ENCODE data around the gene MAP2. TPM values are rescaled to one million over a fixed set of nuclear protein-coding genes. Genes with fewer than 3 reads are reported as not detected.

Gene MAP2
- total and polyA plus RNA-seq, 2 donors (not counting 1 experiment from before 2014, with no cell fraction given), result 51.0 to 60.1 TPM

DNA sequence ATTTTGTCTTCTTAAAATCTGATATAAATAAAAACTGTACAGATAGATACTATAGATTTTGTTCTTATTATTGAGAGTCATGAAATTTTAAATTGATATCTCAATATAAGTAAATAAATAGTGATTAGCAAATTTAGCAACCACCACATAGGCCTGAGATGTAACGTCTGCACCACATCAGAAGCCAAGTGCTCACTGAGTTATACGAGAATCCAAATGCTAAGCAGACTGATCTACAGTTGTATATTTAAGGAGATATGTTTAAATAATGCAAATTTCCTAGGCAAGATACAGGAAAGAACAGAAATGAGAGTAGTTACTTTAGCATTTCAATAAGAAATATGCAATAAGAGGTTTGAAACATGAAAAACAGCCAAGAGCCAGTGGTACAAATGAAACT, 262.6 kb downstream of the MAP2 start:
- H3K4me2 ChIP-seq (ENCODE audit: extremely low read depth, insufficient read depth, low read length), result no peak overlapping the region
- H2AFZ ChIP-seq (ENCODE audit: low read length), result no peak overlapping the region
- no peaks in the 10 kb centered on the region for H4K20me1 ChIP-seq (ENCODE audit: control insufficient read depth, extremely low read depth, insufficient read depth, low read length)
- no peak overlapping the region for H3K4me3 ChIP-seq (replicated peaks in 1 of 4; ENCODE audit: control extremely low read depth in 1 of 4, insufficient read depth in 1 of 4, low read depth in 3 of 4, low read length in 4 of 4)
- no peak for DNase-seq (ENCODE audit: low read depth in 2 of 2)
- no peaks in the 10 kb centered on the region for H3K27me3 ChIP-seq (ENCODE audit: control insufficient read depth, insufficient read depth, low read length)
- no peaks in the 10 kb centered on the region for H3K9me3 ChIP-seq (ENCODE audit: control insufficient read depth, insufficient read depth, low read depth, low read length)
- TF ChIP-seq, protein P1, sequence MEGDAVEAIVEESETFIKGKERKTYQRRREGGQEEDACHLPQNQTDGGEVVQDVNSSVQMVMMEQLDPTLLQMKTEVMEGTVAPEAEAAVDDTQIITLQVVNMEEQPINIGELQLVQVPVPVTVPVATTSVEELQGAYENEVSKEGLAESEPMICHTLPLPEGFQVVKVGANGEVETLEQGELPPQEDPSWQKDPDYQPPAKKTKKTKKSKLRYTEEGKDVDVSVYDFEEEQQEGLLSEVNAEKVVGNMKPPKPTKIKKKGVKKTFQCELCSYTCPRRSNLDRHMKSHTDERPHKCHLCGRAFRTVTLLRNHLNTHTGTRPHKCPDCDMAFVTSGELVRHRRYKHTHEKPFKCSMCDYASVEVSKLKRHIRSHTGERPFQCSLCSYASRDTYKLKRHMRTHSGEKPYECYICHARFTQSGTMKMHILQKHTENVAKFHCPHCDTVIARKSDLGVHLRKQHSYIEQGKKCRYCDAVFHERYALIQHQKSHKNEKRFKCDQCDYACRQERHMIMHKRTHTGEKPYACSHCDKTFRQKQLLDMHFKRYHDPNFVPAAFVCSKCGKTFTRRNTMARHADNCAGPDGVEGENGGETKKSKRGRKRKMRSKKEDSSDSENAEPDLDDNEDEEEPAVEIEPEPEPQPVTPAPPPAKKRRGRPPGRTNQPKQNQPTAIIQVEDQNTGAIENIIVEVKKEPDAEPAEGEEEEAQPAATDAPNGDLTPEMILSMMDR (conservative IDR thresholded peaks at IDR 0.05 in 1 of 2, IDR thresholded peaks at IDR 0.05 in 1 of 2; ENCODE audit: low read depth in 1 of 2, low read length in 2 of 2), result no peak
- no peak for TF ChIP-seq EZH2 (IDR thresholded peaks at IDR 0.05; ENCODE audit: low read length, missing control alignments)
- no peaks in the 10 kb centered on the region for H3K4me1 ChIP-seq (ENCODE audit: control insufficient read depth, extremely low read depth, insufficient read depth, low read length)
- no peaks in the 10 kb centered on the region for H3K36me3 ChIP-seq (ENCODE audit: control insufficient read depth, insufficient read depth, low read length)
- no peak overlapping the region for H3K27ac ChIP-seq (ENCODE audit: insufficient read depth, low read length)
- H3K9ac ChIP-seq (ENCODE audit: insufficient read depth, low read length), result no peak overlapping the region
- no peaks in the 10 kb centered on the region for H3K79me2 ChIP-seq (ENCODE audit: control insufficient read depth, insufficient read depth, low read length)

GRCh38 chr2:209687323-209687969, 263.6 kb downstream of the MAP2 start:
- no peak for TF ChIP-seq EZH2 (IDR thresholded peaks at IDR 0.05; ENCODE audit: low read length, missing control alignments)
- TF ChIP-seq, protein P1 (conservative IDR thresholded peaks at IDR 0.05 in 1 of 2, IDR thresholded peaks at IDR 0.05 in 1 of 2; ENCODE audit: low read depth in 1 of 2, low read length in 2 of 2), result no peak
- Histone ChIP-seq H3K9me3 (ENCODE audit: control insufficient read depth, insufficient read depth, low read depth, low read length) (no peaks in the 10 kb centered on the region), H3K4me2 (ENCODE audit: extremely low read depth, insufficient read depth, low read length) (no peak overlapping the region), H3K79me2 (ENCODE audit: control insufficient read depth, insufficient read depth, low read length) (no peaks in the 10 kb centered on the region), H4K20me1 (ENCODE audit: control insufficient read depth, extremely low read depth, insufficient read depth, low read length) (no peaks in the 10 kb centered on the region), H3K27me3 (ENCODE audit: control insufficient read depth, insufficient read depth, low read length) (no peaks in the 10 kb centered on the region), H3K9ac (ENCODE audit: insufficient read depth, low read length) (no peak overlapping the region), H2AFZ (ENCODE audit: low read length) (no peak overlapping the region), H3K27ac (ENCODE audit: insufficient read depth, low read length) (no peak overlapping the region), H3K4me3 (replicated peaks in 1 of 4; ENCODE audit: control extremely low read depth in 1 of 4, insufficient read depth in 1 of 4, low read depth in 3 of 4, low read length in 4 of 4) (no peak overlapping the region), H3K4me1 (ENCODE audit: control insufficient read depth, extremely low read depth, insufficient read depth, low read length) (no peaks in the 10 kb centered on the region), H3K36me3 (ENCODE audit: control insufficient read depth, insufficient read depth, low read length) (no peaks in the 10 kb centered on the region)
- DNase-seq (ENCODE audit: low read depth in 2 of 2), result peak in 1 of 2 donors; percentile 29

DNA sequence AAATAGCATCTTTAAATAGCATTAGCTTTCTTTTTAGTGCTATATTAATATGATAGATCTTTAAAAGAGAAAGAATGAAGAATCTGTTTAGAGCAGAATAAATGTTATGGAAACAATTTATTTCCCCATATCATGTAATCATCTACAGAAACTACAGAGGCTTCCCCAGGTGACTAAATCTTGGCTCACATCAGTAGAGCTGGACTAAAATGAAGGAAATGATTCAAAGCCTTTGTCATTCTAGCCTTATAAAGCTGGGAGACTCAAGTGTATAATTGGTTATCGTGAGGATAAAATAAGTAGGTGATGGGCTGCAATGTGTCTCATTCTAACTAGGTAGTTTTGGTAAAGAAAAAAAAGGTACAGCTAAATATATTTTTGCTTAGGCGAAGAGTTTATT, 264.5 kb downstream of the MAP2 start:
- TF ChIP-seq EZH2 (IDR thresholded peaks at IDR 0.05; ENCODE audit: low read length, missing control alignments), result no peak
- TF ChIP-seq, protein P1 (conservative IDR thresholded peaks at IDR 0.05 in 1 of 2, IDR thresholded peaks at IDR 0.05 in 1 of 2; ENCODE audit: low read depth in 1 of 2, low read length in 2 of 2), result no peak
- Histone ChIP-seq H3K9ac (ENCODE audit: insufficient read depth, low read length) (no peak overlapping the region), H3K4me1 (ENCODE audit: control insufficient read depth, extremely low read depth, insufficient read depth, low read length) (no peaks in the 10 kb centered on the region), H4K20me1 (ENCODE audit: control insufficient read depth, extremely low read depth, insufficient read depth, low read length) (no peaks in the 10 kb centered on the region), H3K36me3 (ENCODE audit: control insufficient read depth, insufficient read depth, low read length) (no peaks in the 10 kb centered on the region), H3K79me2 (ENCODE audit: control insufficient read depth, insufficient read depth, low read length) (no peaks in the 10 kb centered on the region), H3K9me3 (ENCODE audit: control insufficient read depth, insufficient read depth, low read depth, low read length) (no peaks in the 10 kb centered on the region), H3K27me3 (ENCODE audit: control insufficient read depth, insufficient read depth, low read length) (no peaks in the 10 kb centered on the region), H3K4me3 (replicated peaks in 1 of 4; ENCODE audit: control extremely low read depth in 1 of 4, insufficient read depth in 1 of 4, low read depth in 3 of 4, low read length in 4 of 4) (no peak overlapping the region), H2AFZ (ENCODE audit: low read length) (no peak overlapping the region), H3K4me2 (ENCODE audit: extremely low read depth, insufficient read depth, low read length) (no peak overlapping the region), H3K27ac (ENCODE audit: insufficient read depth, low read length) (no peak overlapping the region)
- DNase-seq (ENCODE audit: low read depth in 2 of 2), result peak in 1 of 2 donors; percentile 3
